Neutrophil (primary cell): ENCODE measurements around the gene KRTAP1-5.
"Not testable (repeated sequence)": the region's sequence is repeated elsewhere in the genome, so short reads cannot be mapped to it uniquely, and the experiment has no call there.

Source experiments
- H3K27ac ChIP-seq: fragments of 200-600 bp; sonication (generic); 2 replicates; pipeline ENCODE4 v1.5.1; 2016; ENCODE audit warnings: mild to moderate bottlenecking, moderate library complexity
- H3K27me3 ChIP-seq: fragments of 200-600 bp; sonication (generic); 2 replicates; pipeline ENCODE4 v1.6.0; 2016; ENCODE audit warnings: mild to moderate bottlenecking
- H3K36me3 ChIP-seq: fragments of 200-600 bp; sonication (generic); 2 replicates; pipeline ENCODE4 v1.5.1; 2017
- H3K4me1 ChIP-seq, 2 experiments: fragments of 200-600 bp in 1 of 2; sonication (generic) in 1 of 2; 1 replicate in 1 of 2; 2 replicates in 1 of 2; pipeline versions ENCODE4 v1.5.1 to v1.6.1; 2013 to 2016; ENCODE audit warnings: low read depth in 1 of 2, low read length in 1 of 2, mild to moderate bottlenecking in 1 of 2, moderate library complexity in 1 of 2; ENCODE audit not compliant: control insufficient read depth in 1 of 2, insufficient read depth in 1 of 2
- H3K4me3 ChIP-seq, 2 experiments: fragments of 200-600 bp in 1 of 2; sonication (generic) in 1 of 2; 1 replicate in 1 of 2; 2 replicates in 1 of 2; pipeline ENCODE4 v1.5.1; 2013 to 2016; ENCODE audit warnings: low read depth in 1 of 2, low read length in 1 of 2, mild to moderate bottlenecking in 1 of 2, moderate library complexity in 1 of 2
- H3K9me3 ChIP-seq: fragments of 200-600 bp; sonication (generic); 2 replicates; pipeline ENCODE4 v1.5.1; 2016
- CTCF ChIP-seq: fragments of 200-600 bp; sonication (generic); IDR thresholded peaks from 2 replicates; pipeline ENCODE4 v1.5.1; 2016; ENCODE audit warnings: antibody characterized with exemption

The KRTAP1-5 gene

DNA sequence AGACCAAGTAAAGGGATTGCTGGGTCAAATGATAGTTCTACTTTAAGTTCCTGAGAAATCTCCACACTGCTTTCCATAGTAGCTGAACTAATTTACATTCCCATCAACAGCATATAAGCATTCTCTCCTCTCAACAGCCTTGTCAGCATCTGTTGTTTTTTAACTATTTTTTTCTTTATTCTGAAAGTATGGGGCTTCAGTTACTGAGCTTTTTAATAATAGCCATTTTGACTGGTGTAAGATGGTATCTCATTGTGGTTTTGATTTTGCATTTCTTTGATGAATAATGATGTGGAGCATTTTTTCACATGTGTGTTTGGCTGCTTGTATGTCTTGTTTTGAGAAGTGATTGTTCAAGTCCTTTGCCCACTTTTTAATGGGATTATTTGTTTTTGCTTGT is 25.6 kb upstream of the KRTAP1-5 start:
- peaks cover 49% of the 10 kb centered on the region for H3K27me3 ChIP-seq
- TF ChIP-seq CTCF = no peak
- no peaks in the 10 kb centered on the region for H3K36me3 ChIP-seq
- no peak overlapping the region for H3K4me3 ChIP-seq
- H3K4me1 ChIP-seq = no peaks in the 10 kb centered on the region
- H3K9me3 ChIP-seq = no peaks in the 10 kb centered on the region
- H3K27ac ChIP-seq = no peak overlapping the region

- Histone ChIP-seq H3K27ac (no peak overlapping the region), H3K27me3 (peaks cover 46% of the 10 kb centered on the region), H3K9me3 (no peaks in the 10 kb centered on the region), H3K4me3 (no peak overlapping the region), H3K4me1 (no peaks in the 10 kb centered on the region), H3K36me3 (no peaks in the 10 kb centered on the region)
- no peak for TF ChIP-seq CTCF
Observed at GRCh38 chr17:41049110-41049509, 22.1 kb upstream of the KRTAP1-5 start.

- TF ChIP-seq CTCF = no peak
- H3K27me3 ChIP-seq = peaks cover 46% of the 10 kb centered on the region
- H3K36me3 ChIP-seq = no peaks in the 10 kb centered on the region
- H3K27ac ChIP-seq = no peak overlapping the region
- H3K4me1 ChIP-seq = no peaks in the 10 kb centered on the region
- no peaks in the 10 kb centered on the region for H3K9me3 ChIP-seq
- no peak overlapping the region for H3K4me3 ChIP-seq
Observed at GRCh38 chr17:41048441-41048840, 21.4 kb upstream of the KRTAP1-5 start.

DNA sequence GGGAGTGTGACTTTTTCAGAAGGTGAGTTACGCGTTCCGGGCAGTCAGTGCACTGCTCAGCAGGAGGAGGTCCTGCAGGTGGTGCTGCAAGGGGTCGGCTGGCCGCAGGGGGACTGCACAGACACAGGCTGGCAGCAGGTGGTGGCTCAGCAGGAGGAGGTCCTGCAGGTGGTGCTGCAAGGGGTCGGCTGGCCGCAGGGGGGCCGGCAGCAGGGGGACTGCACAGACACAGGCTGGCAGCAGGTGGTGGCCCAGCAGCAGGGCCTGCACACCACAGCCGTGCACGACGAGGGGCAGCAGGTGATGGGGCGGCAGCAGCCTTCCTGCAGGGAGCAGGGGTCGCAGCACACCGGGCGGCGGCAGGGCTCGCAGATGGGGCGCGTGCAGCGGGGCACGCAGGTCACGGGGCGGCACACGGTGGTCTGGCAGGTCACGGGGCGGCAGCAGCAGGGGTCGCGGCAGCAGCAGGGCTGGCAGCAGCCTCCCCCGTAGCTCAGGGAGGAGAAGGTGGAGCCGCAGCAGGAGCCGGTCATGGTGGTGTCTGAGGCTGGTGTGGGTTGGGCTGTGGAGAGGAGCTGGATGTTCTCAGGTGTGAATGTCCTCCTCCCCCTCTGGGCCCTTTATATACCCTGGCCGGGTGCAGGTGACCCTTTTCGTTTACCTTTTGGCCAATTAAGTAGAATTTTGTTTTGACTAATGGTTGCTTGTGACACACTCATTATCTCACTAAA is 19.9 kb upstream of the KRTAP1-5 start, which contains the start of gene KRTAP2-1:
Gene KRTAP2-1 (minus strand): TSS at position 582 of the 731 bp plus-strand sequence. CDS start 49 bp downstream, at position 533.
- not testable (repeated sequence) for H3K27ac ChIP-seq, H3K36me3 ChIP-seq, H3K4me1 ChIP-seq, H3K9me3 ChIP-seq, H3K4me3 ChIP-seq
- H3K27me3 ChIP-seq = peaks cover 46% of the 10 kb centered on the region

DNA sequence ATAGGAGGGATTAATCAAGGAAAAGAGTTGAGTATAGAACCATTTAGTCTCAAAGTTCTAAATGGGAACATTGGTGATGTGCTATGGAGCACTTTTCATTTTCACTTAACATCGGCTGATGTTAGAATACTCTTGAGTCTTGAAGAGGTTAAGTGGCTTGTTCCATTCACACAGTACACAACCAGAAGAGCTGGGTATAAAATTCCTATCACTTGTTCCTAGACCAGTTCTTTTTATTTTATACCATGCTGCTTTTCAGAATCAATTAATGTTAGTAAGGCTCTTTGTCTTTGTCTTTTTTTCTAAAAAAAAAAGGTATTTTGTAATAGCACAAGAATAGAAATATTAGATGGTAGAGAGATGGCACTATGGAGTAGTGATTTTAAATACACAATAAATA is 15.9 kb upstream of the KRTAP1-5 start:
- H3K4me3 ChIP-seq = no peak overlapping the region
- no peak overlapping the region for H3K27ac ChIP-seq
- no peaks in the 10 kb centered on the region for H3K4me1 ChIP-seq
- H3K36me3 ChIP-seq = no peaks in the 10 kb centered on the region
- H3K9me3 ChIP-seq = no peaks in the 10 kb centered on the region
- peaks cover 37% of the 10 kb centered on the region for H3K27me3 ChIP-seq
- TF ChIP-seq CTCF = no peak

DNA sequence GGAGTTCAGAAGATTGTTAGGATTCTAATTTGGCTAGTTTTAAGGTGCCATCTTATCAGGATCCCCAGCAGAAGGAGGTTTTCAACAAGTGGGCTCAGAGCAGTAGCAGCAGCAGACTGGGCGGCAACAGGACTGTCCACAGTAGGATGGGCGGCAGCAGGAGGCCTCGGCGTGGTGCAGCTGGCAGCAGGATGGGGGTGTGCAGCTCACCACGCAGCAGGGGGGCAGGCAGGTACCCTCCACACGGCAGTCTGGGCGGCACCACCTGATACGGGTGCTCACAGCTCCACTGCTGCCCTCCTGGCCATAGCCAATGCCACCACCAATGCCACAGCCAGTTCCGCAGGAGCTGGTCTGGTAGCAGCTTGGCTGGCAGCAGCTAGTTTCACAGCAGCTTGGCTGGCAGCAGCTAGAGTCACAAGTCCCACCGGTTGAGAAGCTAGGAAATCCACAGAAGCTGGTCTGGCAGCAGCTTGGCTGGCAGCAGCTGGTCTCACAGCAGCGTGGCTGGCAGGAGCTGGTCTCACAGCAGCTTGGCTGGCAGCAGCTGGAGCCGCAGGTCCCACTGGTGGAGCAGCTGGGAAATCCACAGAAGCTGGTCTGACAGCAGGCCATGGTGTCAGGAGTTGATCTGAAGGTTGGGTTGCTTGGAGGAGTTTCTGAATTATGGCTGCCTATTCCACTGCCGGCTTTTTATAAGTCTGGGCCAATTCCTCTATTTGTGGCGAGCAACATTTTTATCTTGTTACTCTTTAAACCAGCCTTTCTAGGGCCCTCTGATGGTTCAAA is 14.0 kb upstream of the KRTAP1-5 start, which contains the start of gene KRTAP1-1:
Gene KRTAP1-1 (minus strand): TSS at position 668 of the 789 bp plus-strand sequence. CDS start 53 bp downstream, at position 615.
- not testable (repeated sequence) for H3K9me3 ChIP-seq, H3K4me3 ChIP-seq, H3K36me3 ChIP-seq, H3K27ac ChIP-seq, H3K4me1 ChIP-seq
- peaks cover 32% of the 10 kb centered on the region for H3K27me3 ChIP-seq
